ENCODE data around the gene PLEKHH2.

The PLEKHH2 gene

GRCh38 chr2:43710866-43711265 lies 73.8 kb downstream of the PLEKHH2 start:
- Histone ChIP-seq H3K4me2 (ENCODE audit: low read length) (no peak overlapping the region), H3K79me2 (ENCODE audit: control insufficient read depth, low read length) (no peaks in the 10 kb centered on the region), H3K4me3 (ENCODE audit: low read length) (no peak overlapping the region), H3K27me3 (ENCODE audit: control insufficient read depth, low read length) (peaks cover 4% of the 10 kb centered on the region; the same call in 1 of the 2 replicates), H4K20me1 (ENCODE audit: control insufficient read depth, insufficient read depth, low read depth, low read length) (no peaks in the 10 kb centered on the region), H3K4me1 (ENCODE audit: control insufficient read depth, low read length) (peaks cover 4% of the 10 kb centered on the region), H3K9me2 (replicated peaks; ENCODE audit: control insufficient read depth, low read length) (no peaks in the 10 kb centered on the region), H3K9me3 (ENCODE audit: control insufficient read depth, insufficient read depth, low read length) (no peaks in the 10 kb centered on the region), H3K27ac (ENCODE audit: low read depth, low read length) (no peak overlapping the region), H3K36me3 (ENCODE audit: control insufficient read depth, low read length) (no peaks in the 10 kb centered on the region), H3F3A (ENCODE audit: control insufficient read depth, insufficient read depth) (no peaks in the 10 kb centered on the region)
- no peak for TF ChIP-seq EZH2phosphoT487 (IDR thresholded peaks at IDR 0.05; ENCODE audit: borderline replicate concordance, low read length)
- TF ChIP-seq, protein P1, sequence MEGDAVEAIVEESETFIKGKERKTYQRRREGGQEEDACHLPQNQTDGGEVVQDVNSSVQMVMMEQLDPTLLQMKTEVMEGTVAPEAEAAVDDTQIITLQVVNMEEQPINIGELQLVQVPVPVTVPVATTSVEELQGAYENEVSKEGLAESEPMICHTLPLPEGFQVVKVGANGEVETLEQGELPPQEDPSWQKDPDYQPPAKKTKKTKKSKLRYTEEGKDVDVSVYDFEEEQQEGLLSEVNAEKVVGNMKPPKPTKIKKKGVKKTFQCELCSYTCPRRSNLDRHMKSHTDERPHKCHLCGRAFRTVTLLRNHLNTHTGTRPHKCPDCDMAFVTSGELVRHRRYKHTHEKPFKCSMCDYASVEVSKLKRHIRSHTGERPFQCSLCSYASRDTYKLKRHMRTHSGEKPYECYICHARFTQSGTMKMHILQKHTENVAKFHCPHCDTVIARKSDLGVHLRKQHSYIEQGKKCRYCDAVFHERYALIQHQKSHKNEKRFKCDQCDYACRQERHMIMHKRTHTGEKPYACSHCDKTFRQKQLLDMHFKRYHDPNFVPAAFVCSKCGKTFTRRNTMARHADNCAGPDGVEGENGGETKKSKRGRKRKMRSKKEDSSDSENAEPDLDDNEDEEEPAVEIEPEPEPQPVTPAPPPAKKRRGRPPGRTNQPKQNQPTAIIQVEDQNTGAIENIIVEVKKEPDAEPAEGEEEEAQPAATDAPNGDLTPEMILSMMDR (IDR thresholded peaks at IDR 0.05; ENCODE audit: low read depth, low read length, poor library complexity, severe bottlenecking): no peak

DNA sequence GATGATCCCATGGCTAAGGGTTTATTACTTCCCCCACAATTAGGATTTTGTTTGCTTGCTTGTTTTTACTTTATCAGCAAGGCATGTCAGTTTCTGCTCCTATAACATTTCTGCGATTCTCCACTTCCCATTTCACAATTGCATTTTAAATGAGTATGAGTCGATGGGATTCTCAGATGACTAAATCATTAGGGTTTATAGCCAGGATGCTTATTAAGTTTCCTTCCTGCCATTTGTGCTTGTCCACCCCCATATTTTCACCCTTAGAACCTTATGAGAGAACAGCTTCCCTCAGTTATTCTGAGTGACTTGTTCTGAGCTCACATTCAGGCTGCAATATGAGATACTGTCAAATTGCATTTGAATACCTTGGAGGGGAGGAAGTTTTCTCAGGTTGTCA lies 77.1 kb downstream of the PLEKHH2 start:
- Histone ChIP-seq H3K36me3 (ENCODE audit: control insufficient read depth, low read length) (no peaks in the 10 kb centered on the region), H3K4me2 (ENCODE audit: low read length) (no peak overlapping the region; the same call in 1 of the 2 replicates)
- TF ChIP-seq EZH2phosphoT487 (IDR thresholded peaks at IDR 0.05; ENCODE audit: borderline replicate concordance, low read length): no peak
- TF ChIP-seq, protein P1 (IDR thresholded peaks at IDR 0.05; ENCODE audit: low read depth, low read length, poor library complexity, severe bottlenecking): no peak

DNA sequence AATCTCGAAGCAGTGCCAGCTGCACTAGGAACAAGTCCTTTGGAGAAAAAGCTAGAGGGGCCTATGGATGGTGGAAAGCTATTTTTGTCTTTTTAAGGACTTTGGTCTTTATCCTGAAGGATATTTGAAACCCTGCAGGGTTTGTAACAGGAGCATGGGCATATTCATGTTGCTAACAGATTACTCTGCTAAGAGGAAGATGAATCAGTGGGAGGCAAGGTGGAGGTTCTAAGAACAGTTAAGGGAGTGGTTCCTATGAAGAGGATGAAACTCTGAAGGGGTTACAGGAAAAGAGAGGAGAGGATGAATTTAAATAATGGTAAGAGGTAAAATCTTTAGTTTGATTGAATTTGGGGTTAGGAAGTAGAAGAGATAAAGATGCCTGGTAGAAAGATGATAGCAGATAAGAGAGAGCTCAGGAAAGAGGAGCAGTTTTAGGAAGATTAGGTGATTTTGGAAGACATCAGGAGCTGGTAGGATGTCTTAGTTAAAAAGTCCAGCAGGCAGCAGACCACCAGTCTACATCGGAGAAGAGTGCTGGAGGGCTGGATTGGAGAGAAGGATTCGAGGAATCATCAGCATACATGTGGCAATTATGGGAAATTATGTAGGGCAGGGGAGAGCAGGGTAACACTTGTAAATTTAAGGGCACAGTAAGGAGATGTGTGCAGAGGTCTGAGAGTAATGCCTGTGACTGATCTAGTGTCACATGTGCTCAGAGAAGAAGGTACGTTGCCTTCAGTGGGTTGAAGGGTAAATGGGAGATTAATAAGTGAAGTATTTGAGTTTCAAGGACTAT lies 78.4 kb downstream of the PLEKHH2 start:
- H3K27ac ChIP-seq (ENCODE audit: low read depth, low read length): no peak overlapping the region
- no peak overlapping the region for H3K4me3 ChIP-seq (ENCODE audit: low read length)
- no peaks in the 10 kb centered on the region for H4K20me1 ChIP-seq (ENCODE audit: control insufficient read depth, insufficient read depth, low read depth, low read length)
- H3K9me3 ChIP-seq (ENCODE audit: control insufficient read depth, insufficient read depth, low read length): no peaks in the 10 kb centered on the region
- no peak overlapping the region for H3K4me2 ChIP-seq (ENCODE audit: low read length)
- H3K27me3 ChIP-seq (ENCODE audit: control insufficient read depth, low read length): 0 out of 2 replicates have a peak, but pooled peaks cover 4% of the 10 kb centered on the region
- H3K9me2 ChIP-seq (replicated peaks; ENCODE audit: control insufficient read depth, low read length): no peaks in the 10 kb centered on the region
- peaks cover 9% of the 10 kb centered on the region for H3F3A ChIP-seq (ENCODE audit: control insufficient read depth, insufficient read depth)
- TF ChIP-seq, protein P1 (IDR thresholded peaks at IDR 0.05; ENCODE audit: low read depth, low read length, poor library complexity, severe bottlenecking): no peak
- TF ChIP-seq EZH2phosphoT487 (IDR thresholded peaks at IDR 0.05; ENCODE audit: borderline replicate concordance, low read length): no peak
- H3K79me2 ChIP-seq (ENCODE audit: control insufficient read depth, low read length): no peaks in the 10 kb centered on the region
- no peaks in the 10 kb centered on the region for H3K36me3 ChIP-seq (ENCODE audit: control insufficient read depth, low read length)
- H3K4me1 ChIP-seq (ENCODE audit: control insufficient read depth, low read length): peaks cover 35% of the 10 kb centered on the region

More for the DNA sequence above, 77.1 kb downstream of the PLEKHH2 start:
- H3K27me3 ChIP-seq (ENCODE audit: control insufficient read depth, low read length): 0 out of 2 replicates have a peak, but pooled peaks cover 4% of the 10 kb centered on the region
- peaks cover 26% of the 10 kb centered on the region for H3K4me1 ChIP-seq (ENCODE audit: control insufficient read depth, low read length)
- H4K20me1 ChIP-seq (ENCODE audit: control insufficient read depth, insufficient read depth, low read depth, low read length): no peaks in the 10 kb centered on the region
- no peak overlapping the region for H3K4me3 ChIP-seq (ENCODE audit: low read length)
- no peaks in the 10 kb centered on the region for H3K79me2 ChIP-seq (ENCODE audit: control insufficient read depth, low read length)
- H3K9me3 ChIP-seq (ENCODE audit: control insufficient read depth, insufficient read depth, low read length): no peaks in the 10 kb centered on the region
- H3K27ac ChIP-seq (ENCODE audit: low read depth, low read length): no peak overlapping the region
- H3F3A ChIP-seq (ENCODE audit: control insufficient read depth, insufficient read depth): peaks cover 8% of the 10 kb centered on the region
- no peaks in the 10 kb centered on the region for H3K9me2 ChIP-seq (replicated peaks; ENCODE audit: control insufficient read depth, low read length)
